SJSA1 (cell line): Measurements from ENCODE around the gene TMEM145. TPM values are rescaled to one million over a fixed set of nuclear protein-coding genes. Genes with fewer than 3 reads are reported as not detected.

Experiments
- DNase-seq, 2 experiments: peaks; one replicate each; pipeline ENCODE4 v3.0.0-alpha.2; 2015 to 2020; ENCODE audit warnings: low spot score in 2 of 2, low read depth in 1 of 2
- H3K27ac ChIP-seq: fragments of 250-450 bp; sonication (Bioruptor Pico); 2 replicates; pipeline ENCODE4 v1.5.1; 2020; ENCODE audit warnings: mild to moderate bottlenecking, moderate library complexity
- H3K27me3 ChIP-seq: fragments of 250-450 bp; sonication (Bioruptor Pico); replicated peaks from 2 replicates; pipeline ENCODE4 v1.5.1; 2020; ENCODE audit warnings: mild to moderate bottlenecking, moderate library complexity
- H3K36me3 ChIP-seq: fragments of 250-450 bp; sonication (Bioruptor Pico); 2 replicates; pipeline ENCODE4 v1.5.1; 2020; ENCODE audit warnings: mild to moderate bottlenecking
- H3K4me1 ChIP-seq: fragments of 250-450 bp; sonication (Bioruptor Pico); replicated peaks from 2 replicates; pipeline ENCODE4 v1.6.1; 2021; ENCODE audit warnings: mild to moderate bottlenecking
- H3K4me3 ChIP-seq: fragments of 250-450 bp; sonication (Bioruptor Pico); 2 replicates; pipeline ENCODE4 v1.5.1; 2020; ENCODE audit warnings: mild to moderate bottlenecking
- H3K9me3 ChIP-seq: fragments of 250-450 bp; sonication (Bioruptor Pico); replicated peaks from 2 replicates; pipeline ENCODE4 v1.5.1; 2020; ENCODE audit warnings: mild to moderate bottlenecking
- total RNA-seq: library from RNA; depleted of rRNA; stranded (reverse); fragments of >200 nt; shearing (Covaris generic); gene quantifications from 2 replicates; pipeline ENCODE4 v1.2.3, GENCODE V29; 2014; rRNA removed

The TMEM145 gene
- total RNA-seq, 1 experiment from 2014 or later: not detected

- no peak for DNase-seq
- Histone ChIP-seq H3K4me1 (peaks cover 4% of the 10 kb centered on the region; the same call in 1 of the 2 replicates), H3K27me3 (no peaks in the 10 kb centered on the region), H3K4me3 (no peak overlapping the region), H3K9me3 (peaks cover 6% of the 10 kb centered on the region), H3K27ac (no peak overlapping the region), H3K36me3 (peaks cover 10% of the 10 kb centered on the region)
These were observed 54.8 kb downstream of the TMEM145 start for GRCh38 chr19:42367929-42368328.

DNA sequence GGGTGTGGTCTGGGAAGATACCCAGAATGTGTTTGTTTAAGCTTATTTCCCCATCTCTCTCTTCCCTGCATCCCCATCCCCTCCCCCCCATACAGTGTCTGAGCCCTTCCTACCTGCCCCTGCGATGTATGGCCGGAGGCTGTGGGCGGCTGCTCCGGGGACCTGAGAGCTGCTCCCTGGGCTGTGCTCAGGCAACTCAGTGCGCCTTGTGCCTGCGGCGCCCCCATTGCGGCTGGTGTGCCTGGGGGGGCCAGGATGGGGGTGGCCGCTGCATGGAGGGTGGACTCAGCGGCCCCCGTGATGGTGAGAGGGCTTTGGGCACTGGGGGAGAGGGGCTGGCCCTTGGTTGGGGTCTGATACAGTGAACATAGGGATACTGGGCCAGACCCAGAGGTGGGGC, 55.3 kb downstream of the TMEM145 start:
- Histone ChIP-seq H3K36me3 (peaks cover 6% of the 10 kb centered on the region; the same call in 1 of the 2 replicates), H3K27ac (no peak overlapping the region), H3K4me3 (no peak overlapping the region), H3K9me3 (peaks cover 6% of the 10 kb centered on the region), H3K27me3 (no peaks in the 10 kb centered on the region), H3K4me1 (peaks cover 4% of the 10 kb centered on the region; the same call in 1 of the 2 replicates)
- no peak for DNase-seq

DNA sequence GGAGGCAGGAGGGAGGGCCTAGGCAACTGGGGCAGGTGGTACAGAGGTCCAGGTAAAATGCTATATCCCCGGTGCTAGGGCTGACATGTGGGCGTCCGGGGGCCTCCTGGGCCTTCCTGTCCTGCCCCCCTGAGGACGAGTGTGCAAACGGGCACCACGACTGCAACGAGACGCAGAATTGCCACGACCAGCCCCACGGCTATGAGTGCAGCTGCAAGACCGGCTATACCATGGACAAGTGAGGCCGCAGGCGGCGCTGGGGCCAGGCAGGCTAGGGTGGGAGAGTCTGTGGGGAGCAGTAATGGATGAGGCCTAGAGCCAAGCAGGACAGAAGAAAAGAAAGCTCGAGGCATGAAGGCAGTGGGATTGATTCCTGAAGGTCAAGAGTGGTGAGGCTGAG, 55.7 kb downstream of the TMEM145 start:
- H3K27me3 ChIP-seq: no peaks in the 10 kb centered on the region
- H3K36me3 ChIP-seq: peaks cover 2% of the 10 kb centered on the region; the same call in 1 of the 2 replicates
- no peak overlapping the region for H3K4me3 ChIP-seq
- H3K4me1 ChIP-seq: peaks cover 4% of the 10 kb centered on the region; the same call in 1 of the 2 replicates
- H3K27ac ChIP-seq: no peak overlapping the region
- no peak for DNase-seq
- H3K9me3 ChIP-seq: peaks cover 6% of the 10 kb centered on the region

DNA sequence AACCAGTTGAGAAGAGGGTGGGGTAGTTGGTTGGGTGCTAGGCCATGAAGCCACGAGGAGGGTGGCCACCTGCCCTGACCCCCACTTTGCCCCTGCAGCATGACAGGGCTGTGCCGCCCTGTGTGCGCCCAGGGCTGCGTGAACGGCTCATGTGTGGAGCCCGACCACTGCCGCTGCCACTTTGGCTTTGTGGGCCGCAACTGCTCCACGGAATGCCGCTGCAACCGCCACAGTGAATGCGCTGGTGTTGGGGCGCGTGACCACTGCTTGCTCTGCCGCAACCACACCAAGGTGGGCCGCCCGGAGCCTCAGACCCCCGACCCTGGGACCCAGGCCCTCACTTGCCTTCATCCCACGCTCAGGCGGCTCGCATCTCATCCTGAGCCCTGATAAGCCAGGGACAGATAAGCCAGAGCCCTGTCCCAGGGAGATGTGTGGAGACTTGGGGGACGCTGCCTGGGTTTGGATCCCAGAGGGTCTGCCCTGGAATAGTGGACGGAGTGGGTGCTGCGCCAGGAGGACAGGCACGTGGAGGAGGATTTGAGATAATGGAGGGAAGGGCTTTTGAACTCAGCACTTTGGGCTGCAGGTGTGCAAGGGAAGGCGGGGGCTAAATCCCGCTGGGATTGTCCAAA, 56.4 kb downstream of the TMEM145 start:
- H3K9me3 ChIP-seq: no peaks in the 10 kb centered on the region
- H3K27me3 ChIP-seq: no peaks in the 10 kb centered on the region
- peaks cover 4% of the 10 kb centered on the region; the same call in 1 of the 2 replicates for H3K4me1 ChIP-seq
- H3K4me3 ChIP-seq: no peak overlapping the region
- no peaks in the 10 kb centered on the region for H3K36me3 ChIP-seq
- H3K27ac ChIP-seq: no peak overlapping the region
- DNase-seq: no peak

DNA sequence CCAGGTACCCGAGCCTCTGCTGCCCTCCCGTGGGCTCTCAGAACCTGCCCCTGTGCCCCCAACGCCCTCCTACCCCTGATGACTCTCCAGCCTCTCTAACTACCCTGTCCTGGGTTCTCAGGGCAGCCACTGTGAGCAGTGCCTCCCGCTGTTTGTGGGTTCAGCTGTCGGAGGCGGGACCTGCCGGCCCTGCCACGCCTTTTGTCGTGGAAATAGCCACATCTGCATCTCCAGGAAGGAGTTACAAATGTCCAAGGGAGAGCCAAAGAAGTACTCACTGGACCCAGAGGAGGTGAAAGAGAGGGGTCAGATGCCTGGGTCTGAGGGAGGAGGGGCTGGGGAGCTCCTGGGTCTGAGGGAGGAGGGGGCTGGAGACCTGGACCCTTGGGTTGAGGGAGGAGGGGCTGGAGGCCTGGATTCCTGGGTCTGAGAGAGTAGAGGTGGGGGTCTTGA, 57.0 kb downstream of the TMEM145 start:
- DNase-seq: no peak
- Histone ChIP-seq H3K27ac (no peak overlapping the region), H3K9me3 (no peaks in the 10 kb centered on the region), H3K4me3 (no peak overlapping the region), H3K36me3 (no peaks in the 10 kb centered on the region), H3K4me1 (peaks cover 4% of the 10 kb centered on the region; the same call in 1 of the 2 replicates), H3K27me3 (no peaks in the 10 kb centered on the region)

DNA sequence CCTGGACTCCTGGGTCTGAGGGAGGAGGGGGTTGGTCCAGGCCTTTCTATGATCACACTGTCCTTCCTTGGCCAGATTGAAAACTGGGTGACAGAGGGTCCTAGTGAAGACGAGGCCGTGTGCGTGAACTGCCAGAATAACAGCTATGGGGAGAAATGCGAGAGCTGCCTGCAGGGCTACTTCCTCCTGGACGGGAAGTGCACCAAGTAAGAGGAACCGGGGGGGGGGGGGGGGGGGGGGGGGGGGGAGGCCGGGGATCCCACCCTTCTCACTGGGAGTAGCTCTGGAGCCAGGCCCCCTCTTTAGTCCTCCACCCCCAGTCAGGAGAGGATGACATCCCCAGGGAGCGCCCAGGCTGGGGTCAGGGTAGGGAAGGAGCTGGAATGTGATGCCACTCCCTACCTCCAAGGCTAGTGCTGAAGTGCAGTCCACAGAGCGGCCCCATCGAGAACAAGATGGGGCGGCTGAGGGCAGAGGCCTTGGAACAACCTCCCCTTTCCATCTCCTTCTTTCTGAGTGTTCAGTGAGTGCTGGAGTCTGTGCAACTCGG, 57.6 kb downstream of the TMEM145 start:
- Histone ChIP-seq H3K27ac (no peak overlapping the region), H3K4me1 (peaks cover 4% of the 10 kb centered on the region; the same call in 1 of the 2 replicates), H3K4me3 (no peak overlapping the region), H3K27me3 (no peaks in the 10 kb centered on the region), H3K36me3 (no peaks in the 10 kb centered on the region), H3K9me3 (no peaks in the 10 kb centered on the region)
- DNase-seq: no peak

Other genes with a start within 250 kb of the TMEM145 start
- gene GRIK5, start 243.1 kb upstream of the TMEM145 start, total RNA-seq: not detected in 2 replicates
- gene ZNF574, start 237.1 kb upstream of the TMEM145 start, total RNA-seq: 20.6 and 23.0 TPM in 2 replicates
- 0.05 TPM in 1 of 2 replicates, not detected in the other for gene POU2F2, start 180.9 kb upstream of the TMEM145 start, total RNA-seq
- gene DEDD2, start 95.6 kb upstream of the TMEM145 start, total RNA-seq: 15.9 and 16.9 TPM in 2 replicates
- gene ZNF526, start 93.0 kb upstream of the TMEM145 start, total RNA-seq: 5.0 and 10.5 TPM in 2 replicates
- 23.2 and 26.7 TPM in 2 replicates for gene GSK3A, start 70.7 kb upstream of the TMEM145 start, total RNA-seq
- gene ERF, start 58.2 kb upstream of the TMEM145 start, total RNA-seq: 11.0 and 32.6 TPM in 2 replicates
- gene CIC, start 44.1 kb upstream of the TMEM145 start, total RNA-seq: 13.0 and 21.5 TPM in 2 replicates
- 0.55 and 2.5 TPM in 2 replicates for gene PRR19, start 11.2 kb upstream of the TMEM145 start, total RNA-seq
- 17.9 and 23.0 TPM in 2 replicates for gene PAFAH1B3, start 10.7 kb upstream of the TMEM145 start, total RNA-seq
- 12.1 and 16.1 TPM in 2 replicates for gene MEGF8, start 12.3 kb downstream of the TMEM145 start, total RNA-seq
- not detected in 2 replicates for gene CNFN, start 77.0 kb downstream of the TMEM145 start, total RNA-seq
- gene LIPE, start 114.1 kb downstream of the TMEM145 start, total RNA-seq: 3.3 and 7.9 TPM in 2 replicates
- gene CXCL17, start 129.6 kb downstream of the TMEM145 start, total RNA-seq: not detected in 2 replicates
- not detected in 2 replicates for gene CEACAM1, start 215.2 kb downstream of the TMEM145 start, total RNA-seq